ENCODE data around the gene OXCT1.

OXCT1 gene

GRCh38 chr5:41768692-41769091 is 101.5 kb downstream of the OXCT1 start:
- no peak overlapping the region for H3K18ac ChIP-seq (ENCODE audit: low read length)
- H3K4me3 ChIP-seq (ENCODE audit: low read depth, low read length) = no peak overlapping the region
- DNase-seq = no peak
- H3K4me2 ChIP-seq (ENCODE audit: low read length) = no peak overlapping the region
- no peak overlapping the region for H3K4ac ChIP-seq (ENCODE audit: low read depth, low read length)
- H3K27me3 ChIP-seq (ENCODE audit: insufficient read depth, low read length) = no peaks in the 10 kb centered on the region
- H3K79me2 ChIP-seq (ENCODE audit: control insufficient read depth, insufficient read depth, low read length, poor library complexity) = no peaks in the 10 kb centered on the region
- H2BK5ac ChIP-seq (ENCODE audit: low read depth, low read length, poor library complexity) = no peak overlapping the region
- no peak overlapping the region for H2BK120ac ChIP-seq (ENCODE audit: insufficient read depth, low read length, poor library complexity)
- H4K12ac ChIP-seq (ENCODE audit: low read depth, low read length) = no peak overlapping the region
- no peak overlapping the region for H2AFZ ChIP-seq (ENCODE audit: insufficient read depth, low read length, poor library complexity)
- H3K36me3 ChIP-seq (ENCODE audit: control insufficient read depth in 1 of 2, insufficient read depth in 2 of 2, low read length in 2 of 2) = no peaks in the 10 kb centered on the region
- no peak overlapping the region for H3K14ac ChIP-seq (ENCODE audit: low read length)
- H4K8ac ChIP-seq (ENCODE audit: low read depth, low read length) = no peak overlapping the region
- no peaks in the 10 kb centered on the region for H3K9me3 ChIP-seq (ENCODE audit: insufficient read depth, low read depth, low read length)
- H2AK5ac ChIP-seq (ENCODE audit: low read length) = no peak overlapping the region
- no peak overlapping the region for H4K91ac ChIP-seq (ENCODE audit: low read depth, low read length)
- no peaks in the 10 kb centered on the region for H3K4me1 ChIP-seq (ENCODE audit: control insufficient read depth in 1 of 2, insufficient read depth in 2 of 2, low read length in 2 of 2)
- no peaks in the 10 kb centered on the region for H3K79me1 ChIP-seq (ENCODE audit: low read length)
- H2BK12ac ChIP-seq (ENCODE audit: low read length) = no peak overlapping the region
- no peak overlapping the region for H3K23ac ChIP-seq (ENCODE audit: low read length)
- no peak overlapping the region for H3K27ac ChIP-seq (ENCODE audit: low read depth, low read length)
- no CpG with 5 or more reads among the region's 5 CpGs for WGBS (ENCODE audit: extremely low coverage, insufficient coverage, insufficient read length)
- H3K9ac ChIP-seq (ENCODE audit: low read length) = no peak overlapping the region

GRCh38 chr5:41764650-41765049 is 105.6 kb downstream of the OXCT1 start:
- Histone ChIP-seq H3K4me3 (ENCODE audit: low read depth, low read length) (no peak overlapping the region), H3K79me2 (ENCODE audit: control insufficient read depth, insufficient read depth, low read length, poor library complexity) (no peaks in the 10 kb centered on the region), H3K79me1 (ENCODE audit: low read length) (no peaks in the 10 kb centered on the region), H3K27ac (ENCODE audit: low read depth, low read length) (no peak overlapping the region), H2BK120ac (ENCODE audit: insufficient read depth, low read length, poor library complexity) (no peak overlapping the region), H4K91ac (ENCODE audit: low read depth, low read length) (no peak overlapping the region), H3K36me3 (ENCODE audit: control insufficient read depth in 1 of 2, insufficient read depth in 2 of 2, low read length in 2 of 2) (no peaks in the 10 kb centered on the region), H4K12ac (ENCODE audit: low read depth, low read length) (no peak overlapping the region), H3K27me3 (ENCODE audit: insufficient read depth, low read length) (no peaks in the 10 kb centered on the region), H2BK12ac (ENCODE audit: low read length) (no peak overlapping the region), H3K18ac (ENCODE audit: low read length) (no peak overlapping the region), H3K9ac (ENCODE audit: low read length) (no peak overlapping the region), H4K8ac (ENCODE audit: low read depth, low read length) (no peak overlapping the region), H3K23ac (ENCODE audit: low read length) (no peak overlapping the region), H3K14ac (ENCODE audit: low read length) (no peak overlapping the region), H2AK5ac (ENCODE audit: low read length) (no peak overlapping the region), H3K4me1 (ENCODE audit: control insufficient read depth in 1 of 2, insufficient read depth in 2 of 2, low read length in 2 of 2) (no peaks in the 10 kb centered on the region), H3K9me3 (ENCODE audit: insufficient read depth, low read depth, low read length) (no peaks in the 10 kb centered on the region), H3K4ac (ENCODE audit: low read depth, low read length) (no peak overlapping the region), H2BK5ac (ENCODE audit: low read depth, low read length, poor library complexity) (no peak overlapping the region), H3K4me2 (ENCODE audit: low read length) (no peak overlapping the region), H2AFZ (ENCODE audit: insufficient read depth, low read length, poor library complexity) (no peak overlapping the region)
- no peak for DNase-seq

DNA sequence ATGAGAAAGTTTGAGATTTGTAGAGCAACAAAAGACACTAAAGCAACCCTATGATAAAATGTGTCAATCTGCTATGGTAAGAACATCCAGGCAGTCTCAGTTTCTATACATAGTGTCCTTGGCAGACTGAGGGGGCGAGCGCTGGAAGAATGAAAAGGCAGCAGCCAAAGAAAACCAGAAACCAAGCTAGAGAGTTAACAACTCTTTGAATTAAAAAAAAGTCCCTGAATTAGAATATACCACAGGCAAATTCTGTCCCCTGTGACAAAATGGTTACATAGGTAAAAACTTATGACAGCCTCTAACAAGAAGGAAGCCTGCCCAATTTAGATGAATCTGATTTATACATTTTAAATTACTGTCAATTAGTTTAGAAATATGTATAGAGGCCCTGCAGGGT is 106.7 kb downstream of the OXCT1 start:
- Histone ChIP-seq H3K79me2 (ENCODE audit: control insufficient read depth, insufficient read depth, low read length, poor library complexity) (no peaks in the 10 kb centered on the region), H2AK5ac (ENCODE audit: low read length) (no peak overlapping the region)
- no peak for DNase-seq

GRCh38 chr5:41763081-41763480 is 107.1 kb downstream of the OXCT1 start:
- H3K79me2 ChIP-seq (ENCODE audit: control insufficient read depth, insufficient read depth, low read length, poor library complexity) = no peaks in the 10 kb centered on the region
- no peak overlapping the region for H3K4ac ChIP-seq (ENCODE audit: low read depth, low read length)
- H2BK5ac ChIP-seq (ENCODE audit: low read depth, low read length, poor library complexity) = no peak overlapping the region
- no peak overlapping the region for H4K91ac ChIP-seq (ENCODE audit: low read depth, low read length)
- no peak overlapping the region for H3K23ac ChIP-seq (ENCODE audit: low read length)
- WGBS (ENCODE audit: extremely low coverage, insufficient coverage, insufficient read length) = no CpG with 5 or more reads among the region's 3 CpGs
- no peak overlapping the region for H2BK12ac ChIP-seq (ENCODE audit: low read length)
- H4K12ac ChIP-seq (ENCODE audit: low read depth, low read length) = no peak overlapping the region
- no peak overlapping the region for H3K18ac ChIP-seq (ENCODE audit: low read length)
- no peaks in the 10 kb centered on the region for H3K79me1 ChIP-seq (ENCODE audit: low read length)
- H3K4me1 ChIP-seq (ENCODE audit: control insufficient read depth in 1 of 2, insufficient read depth in 2 of 2, low read length in 2 of 2) = no peaks in the 10 kb centered on the region
- no peak overlapping the region for H3K9ac ChIP-seq (ENCODE audit: low read length)
- no peaks in the 10 kb centered on the region for H3K9me3 ChIP-seq (ENCODE audit: insufficient read depth, low read depth, low read length)
- H3K4me2 ChIP-seq (ENCODE audit: low read length) = no peak overlapping the region
- H2AFZ ChIP-seq (ENCODE audit: insufficient read depth, low read length, poor library complexity) = no peak overlapping the region
- no peak overlapping the region for H3K4me3 ChIP-seq (ENCODE audit: low read depth, low read length)
- H3K14ac ChIP-seq (ENCODE audit: low read length) = no peak overlapping the region
- H3K27me3 ChIP-seq (ENCODE audit: insufficient read depth, low read length) = no peaks in the 10 kb centered on the region
- H3K36me3 ChIP-seq (ENCODE audit: control insufficient read depth in 1 of 2, insufficient read depth in 2 of 2, low read length in 2 of 2) = no peaks in the 10 kb centered on the region
- H2BK120ac ChIP-seq (ENCODE audit: insufficient read depth, low read length, poor library complexity) = no peak overlapping the region
- no peak overlapping the region for H3K27ac ChIP-seq (ENCODE audit: low read depth, low read length)
- H2AK5ac ChIP-seq (ENCODE audit: low read length) = no peak overlapping the region
- H4K8ac ChIP-seq (ENCODE audit: low read depth, low read length) = no peak overlapping the region
- DNase-seq = no peak

More for the DNA sequence above, 106.7 kb downstream of the OXCT1 start:
- Histone ChIP-seq H4K12ac (ENCODE audit: low read depth, low read length) (no peak overlapping the region), H2BK120ac (ENCODE audit: insufficient read depth, low read length, poor library complexity) (no peak overlapping the region), H3K36me3 (ENCODE audit: control insufficient read depth in 1 of 2, insufficient read depth in 2 of 2, low read length in 2 of 2) (no peaks in the 10 kb centered on the region), H4K8ac (ENCODE audit: low read depth, low read length) (no peak overlapping the region), H3K14ac (ENCODE audit: low read length) (no peak overlapping the region), H4K91ac (ENCODE audit: low read depth, low read length) (no peak overlapping the region), H3K79me1 (ENCODE audit: low read length) (no peaks in the 10 kb centered on the region), H3K27ac (ENCODE audit: low read depth, low read length) (no peak overlapping the region), H3K4ac (ENCODE audit: low read depth, low read length) (no peak overlapping the region), H3K9ac (ENCODE audit: low read length) (no peak overlapping the region), H3K23ac (ENCODE audit: low read length) (no peak overlapping the region), H2BK12ac (ENCODE audit: low read length) (no peak overlapping the region), H3K9me3 (ENCODE audit: insufficient read depth, low read depth, low read length) (no peaks in the 10 kb centered on the region), H3K4me2 (ENCODE audit: low read length) (no peak overlapping the region), H3K4me1 (ENCODE audit: control insufficient read depth in 1 of 2, insufficient read depth in 2 of 2, low read length in 2 of 2) (no peaks in the 10 kb centered on the region), H2BK5ac (ENCODE audit: low read depth, low read length, poor library complexity) (no peak overlapping the region), H3K4me3 (ENCODE audit: low read depth, low read length) (no peak overlapping the region), H3K27me3 (ENCODE audit: insufficient read depth, low read length) (no peaks in the 10 kb centered on the region), H3K18ac (ENCODE audit: low read length) (no peak overlapping the region), H2AFZ (ENCODE audit: insufficient read depth, low read length, poor library complexity) (no peak overlapping the region)
- WGBS (ENCODE audit: extremely low coverage, insufficient coverage, insufficient read length) = no CpG with 5 or more reads among the region's 2 CpGs
